ENCODE data around the gene ANOS1. TPM values are rescaled to one million over a fixed set of nuclear protein-coding genes. Genes with fewer than 3 reads are reported as not detected.

ANOS1 gene
- total and polyA plus RNA-seq, 2 of the 8 experiments (the other 6 are each of a cell fraction or from before 2014, with no cell fraction given), result 34.4 to 59.0 TPM

DNA sequence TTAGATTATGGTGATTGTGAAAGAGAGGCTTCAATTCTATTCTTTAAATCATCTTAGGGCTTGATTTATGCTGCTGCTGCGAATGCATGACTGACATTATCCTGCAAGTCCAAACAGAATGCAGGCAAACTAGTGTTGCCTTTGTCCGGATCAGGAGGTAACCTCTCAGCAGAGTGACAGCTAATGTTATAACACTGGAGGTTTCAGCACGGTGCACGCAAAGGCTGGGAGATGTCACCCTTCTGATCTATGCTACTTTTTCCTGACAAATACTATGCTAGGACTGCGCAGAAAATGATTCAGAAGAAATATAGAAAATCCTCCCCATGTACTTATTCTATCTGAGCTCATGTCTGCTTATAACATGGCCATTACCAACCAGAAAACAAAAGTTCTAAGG, 48.2 kb downstream of the ANOS1 start:
- Histone ChIP-seq H3K9me3 (ENCODE audit: insufficient read depth in 2 of 2, low read depth in 1 of 2, low read length in 1 of 2) (no peaks in the 10 kb centered on the region), H3K4me3 (ENCODE audit: extremely low read depth in 1 of 4, insufficient read depth in 2 of 4, low read depth in 3 of 4, low read length in 4 of 4) (no peak overlapping the region), H4K8ac (ENCODE audit: extremely low read depth, insufficient read depth, low read length) (no peak overlapping the region), H3K4ac (replicated peaks; ENCODE audit: insufficient read length, low read depth, low read length) (no peak overlapping the region), H3K4me2 (ENCODE audit: insufficient read depth in 1 of 2, low read depth in 2 of 2, low read length in 2 of 2) (no peak overlapping the region), H3K18ac (ENCODE audit: extremely low read depth, low read length) (no peak overlapping the region), H2AK5ac (ENCODE audit: low read depth, low read length) (no peak overlapping the region), H3K79me2 (ENCODE audit: control insufficient read depth in 1 of 2, insufficient read depth in 2 of 2, low read length in 2 of 2) (peaks cover 0 to 49% of the 10 kb centered on the region in 2 experiments; a peak in 2 of 4 replicates), H3K79me1 (ENCODE audit: low read depth, low read length) (no peaks in the 10 kb centered on the region), H3K4me1 (replicated peaks in 1 of 4; ENCODE audit: control insufficient read depth in 3 of 4, insufficient read depth in 4 of 4, low read length in 3 of 4) (peaks cover 0 to 9% (median 3%) of the 10 kb centered on the region in 4 experiments; a peak in 3 of 7 replicates), H2BK5ac (ENCODE audit: low read depth, low read length) (no peak overlapping the region; the same call in 1 of the 2 replicates), H3K27ac (ENCODE audit: low read depth, low read length) (no peak overlapping the region), H3K36me3 (ENCODE audit: control insufficient read depth in 2 of 4, insufficient read depth in 4 of 4, low read length in 3 of 4) (peaks cover 0 to 3% (median 0%) of the 10 kb centered on the region in 4 experiments; a peak in 1 of 8 replicates), H2BK20ac (ENCODE audit: low read length) (no peak overlapping the region), H3K23ac (ENCODE audit: insufficient read length) (no peak overlapping the region), H2BK15ac (ENCODE audit: low read length) (no peak overlapping the region; the same call in 1 of the 2 replicates), H2BK12ac (ENCODE audit: low read depth, low read length) (no peak overlapping the region), H3K9ac (replicated peaks in 1 of 4; ENCODE audit: extremely low read depth in 1 of 4, low read depth in 3 of 4, low read length in 3 of 4) (no peak overlapping the region), H4K20me1 (replicated peaks in 1 of 2; ENCODE audit: control insufficient read depth in 1 of 2, insufficient read depth in 2 of 2, low read length in 2 of 2) (no peaks in the 10 kb centered on the region), H2AFZ (ENCODE audit: low read length) (no peak overlapping the region), H4K91ac (replicated peaks; ENCODE audit: insufficient read length, low read length) (no peak overlapping the region), H3K27me3 (replicated peaks in 1 of 4; ENCODE audit: control insufficient read depth in 3 of 4, extremely low read depth in 1 of 4, insufficient read depth in 3 of 4, low read length in 3 of 4) (no peaks in the 10 kb centered on the region), H2BK120ac (replicated peaks; ENCODE audit: low read depth, low read length) (no peak overlapping the region), H4K5ac (ENCODE audit: insufficient read length, low read depth, low read length) (no peak overlapping the region), H3K14ac (ENCODE audit: insufficient read length) (no peak overlapping the region), H3K56ac (replicated peaks; ENCODE audit: insufficient read length, low read depth, low read length) (no peak overlapping the region), H3K23me2 (ENCODE audit: low read depth, low read length) (no peaks in the 10 kb centered on the region)
- no peak for DNase-seq (ENCODE audit: low read depth in 1 of 2, low spot score in 2 of 2)
- ChIA-PET POLR2A (ENCODE audit: partially characterized antibody) (no interaction called here), CTCF (ENCODE audit: partially characterized antibody) (interaction anchor here (2.1 kb wide), 1 partner anchor 9 kb away, joined by 6 read pairs; no protein-coding TSS in a partner anchor)
- 88% methylated on average over 5 of the region's 5 CpGs; no CpG with 5 or more reads in 1 of the 2 experiments for WGBS, 2 experiments (ENCODE audit: extremely low coverage in 1 of 2, insufficient coverage in 1 of 2, insufficient read length in 1 of 2, insufficient replicate concordance in 2 of 2, low coverage in 1 of 2, low lambda C conversion rate in 2 of 2, missing lambda C conversion rate in 1 of 2)
- peak; percentile 77 for FAIRE-seq
- TF ChIP-seq NRF1 (IDR thresholded peaks at IDR 0.05; ENCODE audit: low read depth, low read length) (no peak), POLR2AphosphoS5 (IDR thresholded peaks at IDR 0.05; ENCODE audit: low read depth, low read length) (no peak), BRCA1 (IDR thresholded peaks at IDR 0.05; ENCODE audit: low read depth, low read length) (no peak)
